Ishikawa (cell line): Measurements from ENCODE around the gene LUM.

ENCODE experiments used
- CREB1 ChIP-seq: IDR thresholded peaks from 2 replicates; pipeline ENCODE4 v1.6.1; 2012; ENCODE audit warnings: low read depth
- EP300 ChIP-seq: IDR thresholded peaks from 2 replicates; pipeline ENCODE4 v1.6.1; 2012; ENCODE audit warnings: borderline replicate concordance
- RAD21 ChIP-seq: IDR thresholded peaks from 2 replicates; pipeline ENCODE4 v1.6.1; 2012; ENCODE audit warnings: low read depth
- TCF12 ChIP-seq: IDR thresholded peaks from 2 replicates; pipeline ENCODE4 v1.6.1; 2012; ENCODE audit warnings: low read depth
- YY1 ChIP-seq: IDR thresholded peaks from 2 replicates; pipeline ENCODE4 v1.6.1; 2012; ENCODE audit warnings: low read depth
- TF ChIP-seq, protein P1 (sequence below): IDR thresholded peaks from 2 replicates; pipeline ENCODE4 v1.6.1; 2012; ENCODE audit warnings: low read depth, mild to moderate bottlenecking

DNA sequence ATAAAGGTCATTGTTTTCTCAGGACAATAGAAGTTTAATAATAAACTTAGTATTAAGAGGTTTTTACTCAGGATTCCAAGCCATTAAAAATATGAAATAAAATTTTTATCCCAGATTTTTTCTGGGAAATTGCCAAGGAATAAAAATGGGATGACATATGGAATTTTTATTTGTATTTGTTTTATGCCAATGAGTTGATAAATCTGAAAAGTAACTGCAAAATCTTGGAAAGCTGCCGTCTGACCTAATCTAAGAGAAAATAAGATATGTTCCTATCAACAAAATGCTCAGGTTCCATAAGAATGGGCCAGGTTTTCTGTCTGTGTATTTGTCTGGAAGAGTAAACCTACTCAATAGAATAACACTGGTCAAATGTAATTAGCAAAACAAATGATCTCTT lies 31.3 kb downstream of the LUM start:
- TF ChIP-seq TCF12 (no peak), CREB1 (no peak), RAD21 (no peak), YY1 (no peak), EP300 (no peak)
- TF ChIP-seq, protein P1, sequence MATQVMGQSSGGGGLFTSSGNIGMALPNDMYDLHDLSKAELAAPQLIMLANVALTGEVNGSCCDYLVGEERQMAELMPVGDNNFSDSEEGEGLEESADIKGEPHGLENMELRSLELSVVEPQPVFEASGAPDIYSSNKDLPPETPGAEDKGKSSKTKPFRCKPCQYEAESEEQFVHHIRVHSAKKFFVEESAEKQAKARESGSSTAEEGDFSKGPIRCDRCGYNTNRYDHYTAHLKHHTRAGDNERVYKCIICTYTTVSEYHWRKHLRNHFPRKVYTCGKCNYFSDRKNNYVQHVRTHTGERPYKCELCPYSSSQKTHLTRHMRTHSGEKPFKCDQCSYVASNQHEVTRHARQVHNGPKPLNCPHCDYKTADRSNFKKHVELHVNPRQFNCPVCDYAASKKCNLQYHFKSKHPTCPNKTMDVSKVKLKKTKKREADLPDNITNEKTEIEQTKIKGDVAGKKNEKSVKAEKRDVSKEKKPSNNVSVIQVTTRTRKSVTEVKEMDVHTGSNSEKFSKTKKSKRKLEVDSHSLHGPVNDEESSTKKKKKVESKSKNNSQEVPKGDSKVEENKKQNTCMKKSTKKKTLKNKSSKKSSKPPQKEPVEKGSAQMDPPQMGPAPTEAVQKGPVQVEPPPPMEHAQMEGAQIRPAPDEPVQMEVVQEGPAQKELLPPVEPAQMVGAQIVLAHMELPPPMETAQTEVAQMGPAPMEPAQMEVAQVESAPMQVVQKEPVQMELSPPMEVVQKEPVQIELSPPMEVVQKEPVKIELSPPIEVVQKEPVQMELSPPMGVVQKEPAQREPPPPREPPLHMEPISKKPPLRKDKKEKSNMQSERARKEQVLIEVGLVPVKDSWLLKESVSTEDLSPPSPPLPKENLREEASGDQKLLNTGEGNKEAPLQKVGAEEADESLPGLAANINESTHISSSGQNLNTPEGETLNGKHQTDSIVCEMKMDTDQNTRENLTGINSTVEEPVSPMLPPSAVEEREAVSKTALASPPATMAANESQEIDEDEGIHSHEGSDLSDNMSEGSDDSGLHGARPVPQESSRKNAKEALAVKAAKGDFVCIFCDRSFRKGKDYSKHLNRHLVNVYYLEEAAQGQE: no peak
